Erythroblast (primary cell): Measurements from ENCODE around the gene NDUFV2.

Experiments used
- GATA1 ChIP-seq: IDR thresholded peaks from 2 replicates; pipeline ENCODE4 v1.6.1; 2011; ENCODE audit warnings: low read depth, mild to moderate bottlenecking, control low read depth, low read length, moderate library complexity
- POLR2A ChIP-seq: IDR thresholded peaks from 2 replicates; pipeline ENCODE4 v1.6.1; 2011; ENCODE audit warnings: mild to moderate bottlenecking, low read length

GRCh38 chr18:9140984-9141383 lies 38.5 kb downstream of the NDUFV2 start:
- TF ChIP-seq GATA1 (no peak), POLR2A (no peak)
